T-helper 2 cell (primary cell): ENCODE measurements around the gene OR2AT4.
"Not testable (repeated sequence)": the region's sequence is repeated elsewhere in the genome, so short reads cannot be mapped to it uniquely, and the experiment has no call there.

Source experiments
- DNase-seq, 5 experiments: peaks; one replicate each; pipeline versions ENCODE4 v3.0.0 to v3.0.0-alpha.2; 2012 to 2022

OR2AT4 gene

GRCh38 chr11:75101424-75102128 lies 4.9 kb upstream of the OR2AT4 start:
- no peak for DNase-seq

DNA sequence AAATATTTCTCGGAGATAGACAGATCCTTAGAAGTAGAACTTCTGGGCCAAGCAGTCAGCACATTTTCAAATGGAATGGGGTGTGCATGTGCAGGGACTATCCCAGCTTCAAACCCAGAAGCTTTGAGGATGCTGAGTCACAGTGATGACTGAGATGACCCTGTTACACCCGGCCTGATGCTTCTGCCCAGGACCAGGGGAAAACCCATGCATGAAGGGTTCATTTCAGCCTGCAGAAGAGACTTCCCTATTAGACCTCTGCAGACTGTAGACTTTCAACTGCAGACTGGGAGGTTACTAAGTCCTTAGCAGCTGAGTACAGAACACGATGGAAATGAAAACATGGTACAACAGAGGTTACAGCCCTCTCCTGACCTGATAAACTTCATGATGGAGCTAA lies 3.6 kb upstream of the OR2AT4 start:
- peak in 1 of 5 experiments; percentile 3 for DNase-seq

DNA sequence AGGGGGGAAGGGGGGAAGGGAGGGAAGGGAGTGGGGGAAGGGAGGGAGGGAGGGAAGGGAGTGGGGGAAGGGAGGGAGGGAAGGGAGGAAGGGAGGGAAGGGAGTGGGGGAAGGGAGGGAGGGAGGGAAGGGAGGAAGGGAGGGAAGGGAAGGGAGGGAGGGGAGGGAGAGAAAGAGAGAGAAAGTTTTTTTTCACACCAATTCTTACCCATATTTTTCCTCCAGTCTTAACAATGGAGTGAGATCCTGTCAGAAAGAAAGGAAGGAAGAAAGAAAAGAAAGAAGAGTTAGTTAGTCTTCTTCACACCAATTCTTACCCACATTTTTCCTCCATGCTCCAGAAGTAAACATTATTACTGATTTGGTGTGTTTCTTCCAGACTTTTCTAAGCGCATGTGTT lies 3.0 kb upstream of the OR2AT4 start:
- DNase-seq: no peak

GRCh38 chr11:75098835-75099439 lies 2.3 kb upstream of the OR2AT4 start:
- not testable (repeated sequence) for DNase-seq

DNA sequence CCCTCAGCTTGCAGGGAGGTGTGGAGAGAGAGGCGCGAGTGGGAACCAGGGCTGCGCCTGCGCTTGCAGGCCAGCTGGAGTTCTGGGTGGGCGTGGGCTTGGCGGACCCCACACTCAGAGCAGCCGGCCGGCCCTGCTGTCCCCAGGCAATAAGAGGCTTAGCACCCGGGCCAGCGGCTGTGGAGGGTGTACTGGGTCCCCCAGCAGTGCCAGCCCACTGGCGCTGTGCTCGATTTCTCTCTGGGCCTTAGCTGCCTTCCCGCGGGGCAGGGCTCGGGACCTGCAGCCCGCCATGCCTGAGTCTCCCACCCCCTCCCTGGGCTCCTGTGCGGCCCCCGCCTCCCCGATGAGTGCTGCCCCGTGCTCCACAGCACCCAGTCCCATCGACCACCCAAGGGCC lies 1.5 kb upstream of the OR2AT4 start:
- DNase-seq: not testable (repeated sequence)

DNA sequence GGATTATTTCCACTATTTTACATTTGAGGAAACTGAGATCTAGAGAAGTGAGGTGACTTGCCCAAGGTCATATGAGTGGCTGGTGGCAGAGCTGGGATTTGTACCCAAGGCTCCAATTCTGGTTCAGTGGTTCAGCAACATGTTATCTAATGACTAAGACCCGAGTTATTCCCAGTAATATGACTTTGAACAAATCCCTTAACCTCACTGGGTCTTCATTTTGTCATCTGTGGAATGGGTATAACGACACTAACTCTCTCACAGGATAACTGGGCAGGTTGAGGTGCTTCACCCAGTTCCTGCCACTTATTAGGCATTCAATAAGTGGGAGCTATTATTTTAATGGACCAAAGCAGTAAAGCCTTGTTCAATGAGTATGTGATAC lies 489 bp upstream of the OR2AT4 start:
- DNase-seq: no peak

- not testable (repeated sequence) for DNase-seq
Measured at GRCh38 chr11:75094382-75094781, 2.3 kb downstream of the OR2AT4 start.

- DNase-seq: peak in 1 of 5 experiments; percentile 58
Measured at GRCh38 chr11:75090671-75091177, 6.0 kb downstream of the OR2AT4 start.

- DNase-seq: no peak
Measured at GRCh38 chr11:75087319-75088305, 9.1 kb downstream of the OR2AT4 start.

DNA sequence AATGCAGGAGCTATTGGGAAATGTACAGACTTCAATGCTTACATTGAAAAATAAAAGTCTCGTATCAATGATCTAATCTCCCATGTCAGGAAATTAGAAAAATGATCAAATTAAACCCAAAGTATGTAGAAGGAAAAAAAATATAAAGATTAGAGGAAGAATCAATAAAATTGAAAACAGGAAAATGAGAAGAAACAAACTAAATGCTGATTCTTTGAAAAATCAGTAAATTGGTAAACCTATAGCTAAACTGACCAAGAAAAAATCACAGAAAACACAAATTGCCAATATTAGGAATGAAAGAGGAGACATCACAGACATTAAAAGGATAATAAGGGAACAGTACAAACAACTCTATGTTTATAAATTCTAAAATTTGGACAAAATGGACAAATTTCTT lies 11.8 kb downstream of the OR2AT4 start:
- DNase-seq: no peak

DNA sequence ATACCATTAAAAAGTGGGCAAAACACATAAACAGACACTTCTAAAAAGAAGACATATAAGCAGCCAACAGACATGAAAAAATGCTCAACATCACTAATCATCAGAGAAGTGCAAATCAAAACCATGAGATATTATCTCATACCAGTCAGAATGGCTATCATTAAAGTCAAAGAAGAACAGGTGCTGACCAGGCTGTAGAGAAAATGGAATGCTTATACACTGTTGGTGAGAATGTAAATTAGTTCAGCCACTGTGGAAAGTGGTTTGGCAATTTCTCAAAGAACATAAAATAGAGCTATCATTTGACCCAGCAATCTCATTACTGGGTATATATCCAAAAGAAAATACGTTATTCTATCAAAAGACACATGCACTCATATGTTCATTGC lies 13.5 kb downstream of the OR2AT4 start:
- DNase-seq: no peak

DNA sequence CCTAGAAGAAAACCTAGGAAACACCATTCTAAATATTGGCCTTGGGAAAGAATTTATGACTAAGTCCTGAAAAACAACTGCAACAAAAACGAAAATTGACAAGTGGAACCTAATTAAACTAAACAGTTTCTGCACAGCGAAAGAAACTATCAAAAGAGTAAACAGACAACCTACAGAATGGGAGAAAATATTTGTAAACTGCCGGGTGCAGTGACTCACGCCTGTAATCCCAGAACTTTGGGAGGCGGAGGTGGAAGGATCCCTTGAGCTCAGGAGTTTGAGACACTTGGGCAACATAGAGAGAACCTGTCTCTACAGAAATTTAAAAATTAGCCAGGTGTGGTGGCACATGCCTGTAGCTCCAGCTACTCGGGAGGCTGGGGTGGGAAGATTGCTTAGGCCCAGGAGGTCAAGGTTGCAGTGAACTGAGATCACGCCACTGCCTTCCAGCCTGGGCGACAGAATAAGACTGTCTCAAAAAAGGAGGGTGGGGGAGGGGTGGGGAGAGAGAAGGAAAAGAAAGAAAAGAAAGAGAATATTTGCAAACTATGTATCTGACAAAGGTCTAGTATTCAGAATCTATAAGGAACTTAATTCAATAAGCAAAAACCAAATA lies 14.0 kb downstream of the OR2AT4 start:
- DNase-seq: no peak

DNA sequence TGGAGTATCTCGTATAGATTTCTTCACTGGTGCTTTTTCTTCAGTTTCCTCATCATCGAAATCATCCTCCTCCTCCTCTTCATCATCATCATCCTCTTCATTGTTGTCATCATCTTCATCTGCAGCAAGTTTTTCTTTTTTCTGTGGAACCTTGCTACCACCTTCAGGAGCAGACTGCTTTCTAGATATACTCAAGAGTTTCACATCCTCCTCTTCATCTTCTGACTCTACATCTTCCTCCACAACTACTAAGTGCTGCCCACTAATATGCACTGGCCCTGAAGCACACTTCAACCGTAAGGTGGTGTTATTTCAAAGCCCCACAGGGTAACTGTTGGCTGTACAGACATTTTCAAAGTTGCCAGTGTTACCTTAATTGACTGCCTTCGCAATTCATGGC lies 17.1 kb downstream of the OR2AT4 start:
- DNase-seq: no peak

DNA sequence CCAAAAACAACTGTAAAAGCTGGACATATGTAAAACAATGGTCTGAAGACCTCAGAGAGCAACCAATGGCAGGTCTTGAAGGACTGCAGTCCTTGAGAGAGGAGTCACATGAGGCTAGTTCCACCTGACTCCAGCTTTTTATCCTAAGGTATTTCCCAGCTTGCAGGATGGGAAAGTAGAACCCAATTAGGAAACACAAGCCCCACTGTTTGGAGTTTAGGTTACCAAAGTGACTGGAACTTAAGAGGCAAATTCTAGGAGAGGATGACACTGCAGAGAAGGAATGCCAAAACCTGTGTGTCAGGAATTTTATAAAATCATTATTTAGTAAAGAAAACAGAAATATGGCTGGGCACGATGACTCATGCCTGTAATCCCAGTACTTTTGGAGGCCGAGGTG lies 18.4 kb downstream of the OR2AT4 start:
- no peak for DNase-seq

- no peak for DNase-seq
Measured at GRCh38 chr11:75077316-75077715, 19.4 kb downstream of the OR2AT4 start.

DNA sequence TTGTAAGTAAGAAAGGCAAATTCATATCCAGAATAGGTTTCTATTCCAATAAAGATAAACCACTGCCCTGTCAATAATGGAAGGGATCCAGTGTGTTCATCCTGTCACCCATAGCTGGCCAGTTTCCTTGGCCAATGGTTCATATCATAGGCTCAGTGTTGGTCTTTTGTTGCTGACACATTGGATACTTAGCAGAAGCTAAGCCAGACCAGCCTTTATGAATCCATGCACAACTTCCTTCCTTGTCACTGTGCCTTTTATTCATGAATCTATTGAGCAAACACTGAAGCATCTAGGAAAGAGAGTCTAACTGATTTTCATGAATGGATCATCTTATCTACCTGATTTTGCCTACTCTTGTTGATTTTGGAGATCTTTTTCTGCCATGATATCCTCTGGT lies 20.0 kb downstream of the OR2AT4 start:
- no peak for DNase-seq

DNA sequence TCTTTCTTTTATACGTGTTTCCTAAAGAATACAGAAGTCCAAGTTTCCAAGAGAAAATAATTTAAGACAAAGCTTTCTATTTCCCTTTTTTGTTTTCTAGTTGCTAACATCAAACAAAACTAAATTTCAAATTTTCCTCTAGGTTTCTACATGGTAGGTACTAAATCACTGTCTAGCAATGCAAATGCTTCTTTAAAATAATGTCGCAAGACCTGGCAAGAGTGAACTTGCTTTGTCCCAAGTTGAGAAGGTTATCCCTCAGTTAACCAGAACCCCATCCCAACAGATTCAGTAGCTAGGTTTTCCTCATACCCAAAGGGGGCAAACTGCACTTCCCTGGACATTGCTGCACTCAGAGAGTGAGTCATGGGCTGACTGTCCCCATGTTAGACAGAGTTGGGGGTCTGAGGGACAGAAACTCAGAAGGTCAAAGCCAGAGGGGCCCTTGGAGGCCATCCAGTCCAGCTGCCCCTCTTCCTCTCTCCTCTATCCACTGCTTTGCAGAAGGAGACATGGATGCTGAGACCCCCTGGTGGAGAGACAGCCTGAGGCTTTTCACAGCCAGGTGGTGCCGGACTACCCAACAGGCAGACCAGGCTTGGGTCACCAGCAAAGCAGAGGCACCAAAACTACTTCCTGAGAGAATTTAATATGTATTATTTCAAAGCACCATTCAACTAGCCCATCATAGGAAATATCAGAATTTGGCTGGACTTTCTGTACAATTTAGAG lies 23.1 kb downstream of the OR2AT4 start:
- no peak for DNase-seq

DNA sequence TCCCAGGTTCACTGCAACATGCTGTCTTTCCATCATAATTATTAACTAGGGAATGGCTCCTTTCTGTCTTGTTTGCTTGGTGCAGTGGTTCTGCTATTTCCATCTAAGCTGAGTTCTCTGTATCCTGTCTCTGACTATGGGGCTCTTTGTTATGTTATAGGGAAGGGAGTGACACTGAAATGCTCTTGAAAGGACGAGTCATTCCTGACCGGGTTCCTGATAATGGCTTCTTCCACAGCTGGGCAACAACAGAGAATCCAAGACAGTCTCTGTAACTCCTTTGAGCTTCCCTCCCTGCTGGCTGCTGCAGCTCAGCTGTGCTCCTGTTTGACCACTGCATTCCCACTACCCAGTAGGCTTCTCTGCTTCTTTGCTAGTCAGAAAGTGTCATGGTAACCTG lies 24.1 kb downstream of the OR2AT4 start:
- DNase-seq: no peak

- DNase-seq: no peak
Measured at GRCh38 chr11:75069473-75069872, 27.2 kb downstream of the OR2AT4 start.

DNA sequence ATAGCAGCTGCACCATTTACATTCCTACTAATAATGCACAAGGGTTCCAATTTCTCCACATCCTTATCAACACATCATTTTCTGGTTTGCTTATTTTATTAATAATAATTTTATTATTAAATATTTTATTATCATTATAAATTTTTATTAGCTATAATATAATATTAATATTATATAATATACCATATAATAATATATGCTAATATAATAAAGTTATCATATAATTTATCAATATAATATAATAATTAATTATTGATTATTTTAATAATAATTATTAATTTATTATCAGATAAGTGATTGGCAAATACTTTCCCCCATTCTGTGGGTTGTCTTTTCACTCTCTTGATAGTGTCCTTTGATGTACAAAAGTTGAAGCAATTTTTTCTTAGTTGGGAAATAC lies 27.7 kb downstream of the OR2AT4 start:
- DNase-seq: no peak

GRCh38 chr11:75068559-75068958 lies 28.1 kb downstream of the OR2AT4 start:
- no peak for DNase-seq

DNA sequence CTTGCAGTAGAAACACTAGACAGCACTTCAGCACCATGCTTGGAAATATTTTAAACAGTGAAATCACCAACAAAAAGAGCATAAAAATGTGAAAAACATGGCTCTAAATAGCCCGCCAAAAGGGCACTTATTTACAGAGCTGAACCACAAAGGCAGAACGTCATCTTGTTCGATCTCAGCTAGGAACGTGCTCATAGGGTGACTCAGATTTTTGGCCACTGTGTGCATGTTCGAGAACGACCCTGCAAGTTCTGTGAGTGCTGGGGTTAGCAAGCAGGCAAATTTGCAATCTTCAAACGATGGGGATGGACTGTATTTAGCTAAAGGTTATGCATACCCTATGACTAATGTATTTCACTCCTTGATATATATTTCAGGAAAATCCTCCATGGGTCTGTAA lies 30.6 kb downstream of the OR2AT4 start:
- no peak for DNase-seq
